Measurements from ENCODE around the gene B3GNT9.

Gene B3GNT9

DNA sequence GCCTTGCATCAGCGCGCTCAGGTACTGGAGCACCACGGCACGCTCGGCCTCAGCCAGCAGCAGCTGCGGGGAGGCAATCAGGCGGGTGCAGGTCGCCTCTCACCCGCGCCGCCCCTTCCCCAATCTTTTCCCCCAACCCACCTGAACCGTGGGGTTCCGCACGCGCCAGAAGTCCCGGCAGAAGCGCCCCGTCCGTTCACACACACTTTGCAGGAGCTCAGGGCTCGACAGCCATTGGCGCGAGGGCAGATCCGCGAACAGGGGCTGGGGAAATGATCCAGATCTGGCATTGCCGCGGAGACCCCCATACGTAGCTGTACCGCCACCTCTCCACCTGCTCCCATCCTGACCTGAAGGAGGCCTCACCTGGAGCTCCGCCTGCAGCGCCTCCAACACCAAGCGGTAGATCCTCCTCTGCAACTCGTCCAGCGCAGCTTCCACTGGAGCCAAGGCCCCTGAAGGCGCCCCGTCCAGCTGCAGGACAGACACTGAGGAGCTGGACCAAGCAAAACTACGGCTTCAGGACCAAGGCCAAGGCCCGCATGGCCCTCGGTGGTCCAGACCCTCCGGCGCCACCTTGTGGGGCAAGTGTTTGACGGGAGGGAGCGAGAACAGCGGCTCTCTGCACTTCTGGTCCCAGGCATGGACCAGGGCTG, 34.3 kb upstream of the B3GNT9 start:
- peak; percentile 95 for DNase-seq

DNA sequence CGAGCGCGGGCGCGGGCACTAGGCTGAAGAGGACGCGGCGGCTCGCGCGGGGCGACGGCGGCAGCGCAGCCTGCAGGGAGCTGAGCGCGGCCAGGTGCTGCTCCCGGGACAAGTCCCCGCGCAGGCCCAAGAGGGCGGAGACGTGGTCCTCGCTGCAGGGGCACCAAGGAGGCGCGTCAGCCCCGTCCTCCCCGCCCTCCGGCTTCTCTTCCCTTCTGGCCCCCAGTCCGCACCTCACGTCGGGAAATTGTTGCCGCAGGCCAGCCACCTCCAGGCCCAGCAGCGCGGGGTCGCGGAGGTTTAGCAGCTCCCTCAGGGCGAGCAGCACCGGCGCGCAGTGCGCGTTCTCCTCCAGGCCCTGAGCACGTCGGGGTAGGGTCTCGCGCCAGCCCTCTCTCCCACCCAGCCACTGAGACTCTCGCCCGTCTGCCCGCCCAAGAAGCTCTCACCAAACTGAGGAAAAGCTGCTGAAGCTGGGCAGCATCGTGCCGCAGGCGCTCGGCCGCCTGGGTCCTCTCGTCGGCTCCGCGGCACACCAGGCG, 33.7 kb upstream of the B3GNT9 start:
- no peak for DNase-seq

DNA sequence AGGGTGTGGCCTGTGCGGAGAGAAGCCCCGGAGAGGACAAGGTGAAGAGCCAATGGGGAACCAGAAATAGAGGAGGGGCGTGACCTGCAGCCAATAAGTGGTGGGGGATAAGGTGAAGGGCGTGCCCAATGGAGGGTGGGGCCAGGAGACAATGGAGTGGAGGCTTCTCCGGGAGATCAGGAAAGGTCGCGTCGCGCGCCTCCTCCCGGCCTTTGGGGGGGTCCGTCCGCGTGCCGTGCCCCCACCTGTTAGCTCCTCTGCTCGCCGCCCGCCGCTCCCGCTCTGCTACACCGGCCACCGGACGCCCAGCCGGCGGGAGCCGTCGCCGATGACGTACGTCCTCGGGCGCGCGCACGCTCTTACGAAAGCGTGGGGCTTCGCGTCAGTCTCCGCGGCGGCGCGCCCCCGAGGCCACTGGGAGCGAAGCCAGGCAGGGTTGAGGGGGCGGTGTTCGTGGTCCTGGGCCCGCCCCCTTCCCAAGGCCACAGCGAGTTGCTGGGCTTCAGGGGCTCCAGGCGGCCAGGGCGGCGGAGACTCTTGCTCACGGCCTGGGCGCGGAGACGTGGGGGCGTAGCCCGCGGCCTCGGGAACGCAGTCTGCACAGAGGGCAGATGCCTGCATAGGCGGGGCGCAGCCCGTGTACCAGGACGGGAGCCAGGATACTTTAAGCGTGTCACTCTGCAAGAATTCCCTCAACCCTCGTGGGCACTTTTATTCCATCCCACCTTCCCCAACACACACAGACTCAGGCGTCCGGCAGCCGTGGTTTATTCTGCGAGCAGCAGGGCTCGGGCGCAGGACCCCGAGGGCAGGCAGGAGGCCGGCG, 33.0 kb upstream of the B3GNT9 start, which contains the start of gene MATCAP1:
MATCAP1 (minus strand) TSS at position 337 of the 826 bp plus-strand sequence. CDS start 3,353 bp downstream, outside the sequence.
- peak; percentile 99 for DNase-seq

DNA sequence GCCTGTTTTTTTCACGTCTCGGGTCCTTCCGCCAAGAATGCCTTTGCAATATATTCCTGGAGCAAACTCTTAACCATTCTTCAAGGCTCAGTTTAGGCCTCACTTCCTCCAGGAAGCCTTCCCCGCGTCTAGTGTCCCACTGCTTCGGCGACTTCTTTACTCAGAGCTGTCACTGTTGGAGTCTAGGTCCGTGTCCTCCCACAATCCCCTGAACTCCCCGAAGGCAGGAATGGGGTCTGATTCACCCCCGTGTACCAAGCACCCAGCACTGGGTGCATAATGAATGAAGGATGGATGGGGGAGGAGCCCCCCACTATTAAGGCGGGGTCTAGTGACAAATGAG, 32.5 kb upstream of the B3GNT9 start:
- DNase-seq = no peak

DNA sequence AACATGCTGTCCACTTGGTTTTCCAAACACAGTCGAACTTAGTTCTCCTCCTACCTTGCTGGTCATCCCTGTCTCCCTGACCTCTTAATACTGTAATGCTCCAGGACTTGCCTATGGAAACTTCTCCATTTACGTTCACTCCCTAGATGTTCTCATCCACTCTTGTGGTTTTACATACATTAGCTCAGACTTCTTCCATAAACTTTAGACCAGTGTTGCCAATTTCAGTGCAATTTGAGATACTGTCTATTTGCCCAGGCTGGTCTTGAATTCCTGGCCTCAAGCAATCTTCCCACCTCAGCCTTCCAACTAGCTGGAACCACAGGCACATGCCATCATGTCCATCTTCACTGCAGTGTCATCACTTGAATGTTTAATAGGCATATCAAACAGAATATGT, 31.5 kb upstream of the B3GNT9 start:
- DNase-seq = no peak

- no peak for DNase-seq
Measured at GRCh38 chr16:67181346-67181745, 30.5 kb upstream of the B3GNT9 start.

GRCh38 chr16:67180166-67180565, 29.4 kb upstream of the B3GNT9 start:
- DNase-seq = no peak

DNA sequence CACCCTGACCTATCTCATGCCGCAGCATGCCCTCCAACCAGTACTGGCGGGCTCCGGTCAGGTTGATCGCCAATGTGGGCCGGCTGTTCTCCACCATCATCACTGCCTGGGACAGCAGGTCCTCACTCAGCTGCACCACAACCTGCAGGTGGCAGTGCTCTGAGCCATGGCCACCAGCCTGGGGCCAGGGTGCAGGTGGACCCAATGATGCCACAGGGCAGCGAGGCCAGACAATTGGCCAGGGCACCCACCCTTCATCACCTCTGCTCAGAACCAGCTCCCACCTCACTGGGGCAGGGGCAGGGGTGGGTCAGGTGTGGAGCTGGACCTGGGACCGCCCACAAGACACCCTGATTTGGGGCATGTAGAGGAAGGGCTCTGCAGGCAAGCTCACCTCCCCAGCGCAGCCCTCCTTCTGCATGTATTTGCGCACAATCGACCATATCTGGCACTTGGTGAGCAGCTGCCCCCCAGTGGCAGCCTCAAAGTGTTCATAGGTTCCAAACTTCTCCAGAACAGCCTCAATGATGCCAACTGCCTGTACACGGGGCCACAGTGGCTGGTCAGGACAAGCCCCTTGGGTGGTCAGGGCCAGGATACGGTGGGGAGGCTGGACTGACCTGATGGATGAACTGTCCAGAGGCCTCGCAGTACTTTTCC, 28.8 kb upstream of the B3GNT9 start:
- DNase-seq = peak; percentile 73

DNA sequence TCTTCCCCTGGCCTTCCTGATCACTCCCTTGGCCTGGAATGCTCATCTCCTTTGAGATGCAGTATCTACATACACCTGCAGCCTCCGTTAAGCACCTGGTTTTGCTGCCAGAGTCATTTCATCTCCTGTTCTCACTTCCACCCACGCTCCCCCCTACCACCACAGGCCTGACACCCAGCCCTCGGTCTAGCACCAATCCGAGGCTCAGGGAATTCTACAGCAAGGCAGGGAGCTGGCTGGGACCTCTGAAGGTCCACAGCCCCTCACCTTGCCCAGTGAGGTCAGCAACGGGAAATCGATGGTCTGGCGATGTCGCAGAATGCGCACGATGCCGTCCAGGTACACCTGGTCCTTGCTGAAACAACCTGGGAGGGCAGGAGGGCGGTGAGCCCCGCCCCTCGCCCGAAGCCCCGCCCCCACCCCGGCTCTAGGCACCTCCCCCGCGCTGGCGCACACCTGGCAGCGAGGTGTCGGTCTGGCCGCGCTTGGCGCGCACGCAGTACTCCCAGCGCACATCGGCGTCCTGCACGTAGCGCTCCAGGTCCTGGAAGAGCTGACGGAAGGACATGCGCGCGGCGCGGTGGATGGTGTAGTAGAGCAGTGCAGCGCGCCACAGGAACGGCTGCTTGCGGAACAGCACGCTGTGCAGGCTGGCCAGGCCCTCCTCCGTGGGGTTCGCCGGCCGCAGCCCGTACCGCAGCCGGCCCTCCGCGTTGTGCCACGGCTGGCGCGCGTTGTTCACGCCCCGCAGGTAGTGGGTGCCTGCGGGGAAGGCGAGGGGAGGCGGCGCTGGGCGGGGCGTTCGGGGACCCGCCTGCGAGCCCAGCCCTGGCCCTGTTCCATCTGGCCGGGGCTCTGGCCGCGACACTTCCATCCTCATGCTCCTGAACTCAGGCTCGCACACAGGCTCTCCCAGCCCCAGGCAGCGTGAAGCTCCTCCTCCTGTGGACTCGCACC, 27.2 kb upstream of the B3GNT9 start:
- peak; percentile 76 for DNase-seq

GRCh38 chr16:67176662-67177061, 25.9 kb upstream of the B3GNT9 start:
- no peak for DNase-seq

GRCh38 chr16:67174706-67175231, 24.0 kb upstream of the B3GNT9 start:
- DNase-seq = no peak

- peak; percentile 93 for DNase-seq
Measured at GRCh38 chr16:67173808-67174705, 23.3 kb upstream of the B3GNT9 start.

GRCh38 chr16:67173323-67173722, 22.5 kb upstream of the B3GNT9 start:
- DNase-seq = no peak

- no peak for DNase-seq
Measured at GRCh38 chr16:67170949-67171649, 20.3 kb upstream of the B3GNT9 start.

DNA sequence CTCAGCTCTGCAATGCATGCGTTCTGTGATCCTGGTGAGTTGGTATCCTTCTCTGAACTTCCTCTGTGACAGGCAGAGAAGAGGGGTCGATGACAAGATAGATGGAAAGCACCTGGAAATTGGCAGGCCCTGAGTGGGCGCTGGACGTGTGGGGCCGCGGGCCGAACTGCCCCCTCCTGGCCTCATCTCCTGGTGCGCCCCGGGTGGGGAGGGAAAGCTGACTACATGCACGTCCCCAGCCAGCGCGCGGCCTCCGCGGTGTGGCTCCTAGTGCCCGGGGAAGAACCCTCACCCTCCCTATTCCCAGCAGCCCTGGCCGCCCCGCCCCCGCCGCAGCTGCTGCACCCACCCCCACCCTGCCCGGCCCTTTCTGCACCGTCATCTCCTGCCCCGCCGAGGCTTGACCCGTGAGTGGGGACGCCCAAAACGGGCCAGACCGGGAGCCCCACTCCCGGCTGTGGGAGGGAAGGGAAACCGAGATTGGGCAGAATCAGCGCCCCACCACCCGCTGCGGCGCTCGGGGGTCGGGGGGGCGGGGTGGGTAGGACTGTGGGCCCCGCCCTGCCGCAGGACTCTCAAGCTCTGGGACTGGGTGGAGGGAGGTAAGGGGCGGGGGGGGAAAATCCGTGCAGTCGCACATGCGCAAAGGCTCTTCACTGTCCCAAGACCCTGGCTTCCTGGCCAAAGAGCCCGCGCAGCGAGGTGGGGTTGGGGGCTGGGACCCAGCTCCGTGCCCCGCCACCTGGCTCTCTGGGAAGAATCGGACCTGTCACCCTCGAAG, 19.6 kb upstream of the B3GNT9 start, which contains the start of gene NOL3:
NOL3 (plus strand) TSS at position 371 of the 781 bp plus-strand sequence.
- peak; percentile 61 for DNase-seq

- DNase-seq = peak; percentile 72
Measured at GRCh38 chr16:67169642-67170167, 18.9 kb upstream of the B3GNT9 start.

GRCh38 chr16:67169011-67169451, 18.2 kb upstream of the B3GNT9 start:
- no peak for DNase-seq

- no peak for DNase-seq
Measured at GRCh38 chr16:67167588-67167987, 16.8 kb upstream of the B3GNT9 start.

GRCh38 chr16:67166598-67167168, 15.9 kb upstream of the B3GNT9 start:
- no peak for DNase-seq
